PC-9 (cell line): ENCODE measurements around the gene KRT6B. TPM values are rescaled to one million over a fixed set of nuclear protein-coding genes. Genes with fewer than 3 reads are reported as not detected.

Experiments
- BruUV-seq: library from RNA; stranded (reverse); fragments of 400-500 nt; replicated peaks from 2 replicates; lab custom pipeline; 2021; lab: Mats Ljungman, UMichigan
- CTCF ChIA-PET: fragments of 300-600 bp; sonication (Branson Sonifier 250); formaldehyde crosslinking; loops from one replicate; lab custom pipeline; 2022; ENCODE audit warnings: antibody characterized with exemption; lab: Charles Lee
- POLR2A ChIA-PET: fragments of 300-600 bp; sonication (Branson Sonifier 250); formaldehyde crosslinking; loops from one replicate; lab custom pipeline; 2022; ENCODE audit warnings: antibody characterized with exemption; ENCODE audit not compliant: unreplicated experiment; lab: Charles Lee
- DNase-seq, 2 experiments: peaks; one replicate each; pipeline versions ENCODE4 v3.0.0 to v3.0.0-alpha.2; 2015 to 2022; ENCODE audit warnings: mixed read lengths in 1 of 2
- H2AFZ ChIP-seq: fragments of 200-600 bp; sonication (generic); 2 replicates; pipeline ENCODE4 v1.8.1; 2017; ENCODE audit warnings: antibody characterized with exemption
- H3F3A ChIP-seq: fragments of 200-600 bp; sonication (generic); 2 replicates; pipeline ENCODE4 v1.8.1; 2017; ENCODE audit warnings: antibody characterized with exemption, mild to moderate bottlenecking, low read depth; ENCODE audit not compliant: insufficient read depth
- H3K27ac ChIP-seq: fragments of 200-600 bp; sonication (generic); 2 replicates; pipeline ENCODE4 v1.6.1; 2016; ENCODE audit warnings: mixed run types
- H3K27me3 ChIP-seq: fragments of 200-600 bp; sonication (generic); 2 replicates; pipeline ENCODE4 v1.6.1; 2016; ENCODE audit warnings: low read depth, mixed run types; ENCODE audit not compliant: insufficient read depth
- H3K36me3 ChIP-seq: fragments of 200-600 bp; sonication (generic); 2 replicates; pipeline ENCODE4 v1.6.1; 2016; ENCODE audit warnings: low read depth, mixed run types
- H3K4me1 ChIP-seq: fragments of 200-600 bp; sonication (generic); replicated peaks from 2 replicates; pipeline ENCODE4 v1.6.1; 2016; ENCODE audit warnings: mixed run types; ENCODE audit not compliant: insufficient read depth
- H3K4me2 ChIP-seq: fragments of 200-600 bp; sonication (generic); 2 replicates; pipeline ENCODE4 v1.6.1; 2017; ENCODE audit warnings: mixed run types
- H3K4me3 ChIP-seq: fragments of 200-600 bp; sonication (generic); 2 replicates; pipeline ENCODE4 v1.6.1; 2016; ENCODE audit warnings: mixed run types
- H3K79me2 ChIP-seq: fragments of 200-600 bp; sonication (generic); 2 replicates; pipeline ENCODE4 v1.6.1; 2017; ENCODE audit warnings: low read depth, mixed run types
- H3K9me2 ChIP-seq: fragments of 200-600 bp; sonication (generic); 2 replicates; pipeline ENCODE4 v1.8.1; 2017; ENCODE audit warnings: mild to moderate bottlenecking; ENCODE audit not compliant: insufficient read depth
- H3K9me3 ChIP-seq: fragments of 200-600 bp; sonication (generic); 2 replicates; pipeline ENCODE4 v1.8.1; 2016; ENCODE audit warnings: low read depth; ENCODE audit not compliant: insufficient read depth
- H4K20me1 ChIP-seq: fragments of 200-600 bp; sonication (generic); 2 replicates; pipeline ENCODE4 v1.8.1; 2017; ENCODE audit not compliant: insufficient read depth
- EZH2 ChIP-seq: fragments of 200-600 bp; sonication (generic); IDR thresholded peaks from 2 replicates; pipeline ENCODE4 v1.8.0; 2017; ENCODE audit warnings: antibody characterized with exemption, low read depth
- intact Hi-C: fragments of 100-400 bp; cut with micrococcal nuclease; formaldehyde crosslinking; loops from one replicate; pipeline ENCODE4 v1.10.0; 2022; ENCODE audit not compliant: unreplicated experiment
- total RNA-seq: library from RNA; stranded (reverse); gene quantifications from 2 replicates; pipeline ENCODE4 v1.2.3, GENCODE V29; 2021
- TF ChIP-seq, protein P1 (sequence below): fragments of 200-600 bp; sonication (generic); conservative IDR thresholded peaks from 2 replicates; pipeline ENCODE4 v1.6.1; 2017; ENCODE audit warnings: mixed run types, antibody characterized with exemption, mild to moderate bottlenecking, moderate library complexity

The KRT6B gene
- total RNA-seq, 1 experiment from 2014 or later = 0.98 TPM

DNA sequence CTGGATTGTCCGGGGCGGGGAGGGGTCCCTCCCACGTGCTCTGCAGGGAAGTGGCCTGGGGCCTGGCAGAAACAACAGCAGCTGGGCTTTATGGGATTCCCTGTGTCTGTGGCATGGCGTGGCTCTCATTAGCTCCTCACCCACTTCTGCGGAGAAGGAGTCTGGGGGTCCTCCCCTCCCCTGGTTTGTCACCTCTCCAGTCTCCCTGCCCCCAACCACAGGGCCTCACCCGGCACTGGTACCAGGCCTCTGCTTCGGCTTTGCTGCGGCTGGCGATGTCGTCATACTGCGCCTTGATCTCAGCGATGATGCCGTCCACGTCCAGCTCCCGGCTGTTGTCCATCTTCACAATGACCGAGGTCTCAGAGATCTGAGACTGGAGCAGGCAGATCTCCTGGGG lies 52.2 kb downstream of the KRT6B start:
- no peak for DNase-seq
- CTCF ChIA-PET = no interaction called here
- H3K4me2 ChIP-seq = no peak overlapping the region
- no peaks in the 10 kb centered on the region for H3K36me3 ChIP-seq
- TF ChIP-seq EZH2 = no peak
- TF ChIP-seq, protein P1, sequence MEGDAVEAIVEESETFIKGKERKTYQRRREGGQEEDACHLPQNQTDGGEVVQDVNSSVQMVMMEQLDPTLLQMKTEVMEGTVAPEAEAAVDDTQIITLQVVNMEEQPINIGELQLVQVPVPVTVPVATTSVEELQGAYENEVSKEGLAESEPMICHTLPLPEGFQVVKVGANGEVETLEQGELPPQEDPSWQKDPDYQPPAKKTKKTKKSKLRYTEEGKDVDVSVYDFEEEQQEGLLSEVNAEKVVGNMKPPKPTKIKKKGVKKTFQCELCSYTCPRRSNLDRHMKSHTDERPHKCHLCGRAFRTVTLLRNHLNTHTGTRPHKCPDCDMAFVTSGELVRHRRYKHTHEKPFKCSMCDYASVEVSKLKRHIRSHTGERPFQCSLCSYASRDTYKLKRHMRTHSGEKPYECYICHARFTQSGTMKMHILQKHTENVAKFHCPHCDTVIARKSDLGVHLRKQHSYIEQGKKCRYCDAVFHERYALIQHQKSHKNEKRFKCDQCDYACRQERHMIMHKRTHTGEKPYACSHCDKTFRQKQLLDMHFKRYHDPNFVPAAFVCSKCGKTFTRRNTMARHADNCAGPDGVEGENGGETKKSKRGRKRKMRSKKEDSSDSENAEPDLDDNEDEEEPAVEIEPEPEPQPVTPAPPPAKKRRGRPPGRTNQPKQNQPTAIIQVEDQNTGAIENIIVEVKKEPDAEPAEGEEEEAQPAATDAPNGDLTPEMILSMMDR = no peak
- H3K9me2 ChIP-seq = no peaks in the 10 kb centered on the region
- POLR2A ChIA-PET = no interaction called here
- no peaks in the 10 kb centered on the region for H3K79me2 ChIP-seq
- intact Hi-C loops = loop anchor here (5.0 kb wide), 3 partner anchors 43 to 473 kb away; partner anchors contain the start of gene KRT5
- no peaks in the 10 kb centered on the region for H4K20me1 ChIP-seq
- no TSS peak for BruUV-seq
- H3K4me3 ChIP-seq = no peak overlapping the region
- no peak overlapping the region for H3K27ac ChIP-seq
- no peaks in the 10 kb centered on the region for H3K9me3 ChIP-seq
- no peaks in the 10 kb centered on the region for H3K27me3 ChIP-seq
- peaks cover 9% of the 10 kb centered on the region for H3K4me1 ChIP-seq
- no peak overlapping the region for H2AFZ ChIP-seq
- H3F3A ChIP-seq = no peaks in the 10 kb centered on the region

DNA sequence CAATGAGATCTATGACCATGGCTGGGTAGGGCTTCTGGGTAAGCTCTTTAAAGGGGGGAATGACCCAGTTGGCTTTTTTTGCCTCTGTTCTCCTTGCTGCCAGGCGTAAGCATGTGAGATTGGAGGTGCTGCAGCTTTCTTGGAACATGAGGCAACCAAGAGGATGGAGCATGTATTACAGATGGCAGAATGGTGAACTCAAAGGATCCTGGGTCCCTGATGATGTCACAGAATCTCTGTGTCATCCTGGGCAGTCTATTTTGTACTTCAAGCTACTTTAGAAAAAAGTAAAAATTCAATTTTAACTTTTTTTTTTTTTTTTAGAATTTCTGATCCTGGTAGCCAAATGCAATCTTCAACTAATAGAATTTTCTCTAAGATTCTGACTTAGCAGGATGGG lies 53.8 kb downstream of the KRT6B start:
- BruUV-seq = no TSS peak
- H3K4me2 ChIP-seq = no peak overlapping the region
- DNase-seq = no peak
- H3K9me3 ChIP-seq = no peaks in the 10 kb centered on the region
- no peak overlapping the region for H3K27ac ChIP-seq
- POLR2A ChIA-PET = no interaction called here
- H3K4me1 ChIP-seq = peaks cover 9% of the 10 kb centered on the region
- no peaks in the 10 kb centered on the region for H4K20me1 ChIP-seq
- CTCF ChIA-PET = interaction anchor here (0.7 kb wide), 1 partner anchor 14 kb away, joined by 14 read pairs; no protein-coding TSS in a partner anchor
- H3K4me3 ChIP-seq = no peak overlapping the region
- no peaks in the 10 kb centered on the region for H3K9me2 ChIP-seq
- no peaks in the 10 kb centered on the region for H3K36me3 ChIP-seq
- intact Hi-C loops = loop anchor here (5.0 kb wide), 3 partner anchors 44 to 474 kb away; partner anchors contain the start of gene KRT5
- H3K27me3 ChIP-seq = no peaks in the 10 kb centered on the region
- H3K79me2 ChIP-seq = no peaks in the 10 kb centered on the region
- H3F3A ChIP-seq = no peaks in the 10 kb centered on the region
- no peak for TF ChIP-seq EZH2
- TF ChIP-seq, protein P1 = no peak
- no peak overlapping the region for H2AFZ ChIP-seq

DNA sequence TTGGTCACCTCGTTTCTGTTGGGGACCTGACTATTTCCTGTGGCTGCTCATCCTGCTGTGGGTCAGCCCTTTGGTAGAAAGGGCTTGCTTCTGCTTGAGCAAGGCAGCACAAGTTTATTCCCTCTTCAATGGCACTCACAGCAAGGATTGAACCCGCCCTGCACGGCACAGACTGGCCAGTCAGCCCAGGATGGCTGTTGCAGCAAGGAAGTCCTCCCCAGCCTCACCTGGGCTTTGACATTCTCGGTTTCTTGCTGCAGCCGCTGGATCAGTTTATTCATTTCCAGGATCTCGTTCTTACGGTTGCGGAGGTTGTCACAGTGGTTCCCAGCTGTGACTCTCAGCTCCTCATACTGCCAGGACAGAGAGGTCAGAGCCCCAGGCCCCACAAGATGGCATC lies 55.3 kb downstream of the KRT6B start:
- no peaks in the 10 kb centered on the region for H3K9me2 ChIP-seq
- intact Hi-C loops = loop anchor here (2.0 to 5.0 kb wide), 4 partner anchors 46 to 476 kb away; partner anchors contain the start of gene KRT5
- H2AFZ ChIP-seq = no peak overlapping the region
- peaks cover 9% of the 10 kb centered on the region for H3K4me1 ChIP-seq
- H3F3A ChIP-seq = no peaks in the 10 kb centered on the region; the same call in 1 of the 2 replicates
- DNase-seq = no peak
- no TSS peak for BruUV-seq
- H3K9me3 ChIP-seq = no peaks in the 10 kb centered on the region
- POLR2A ChIA-PET = no interaction called here
- CTCF ChIA-PET = no interaction called here
- H3K4me3 ChIP-seq = no peak overlapping the region
- no peaks in the 10 kb centered on the region for H3K36me3 ChIP-seq
- TF ChIP-seq, protein P1 = no peak
- no peak for TF ChIP-seq EZH2
- H3K4me2 ChIP-seq = no peak overlapping the region
- no peak overlapping the region for H3K27ac ChIP-seq
- H4K20me1 ChIP-seq = no peaks in the 10 kb centered on the region
- H3K27me3 ChIP-seq = no peaks in the 10 kb centered on the region
- no peaks in the 10 kb centered on the region for H3K79me2 ChIP-seq

Other genes starting within 250 kb of the KRT6B start
- gene KRT7, start 218.9 kb downstream of the KRT6B start, total RNA-seq = 3,783 and 4,555 TPM in 2 replicates
- gene KRT86, start 177.5 kb downstream of the KRT6B start, total RNA-seq = 2.7 and 5.7 TPM in 2 replicates
- 2.5 and 4.3 TPM in 2 replicates for gene KRT81, start 160.6 kb downstream of the KRT6B start, total RNA-seq
- gene KRT83, start 130.7 kb downstream of the KRT6B start, total RNA-seq = 0.43 TPM in 1 of 2 replicates, not detected in the other
- gene KRT85, start 84.7 kb downstream of the KRT6B start, total RNA-seq = not detected in 2 replicates
- gene KRT84, start 66.5 kb downstream of the KRT6B start, total RNA-seq = not detected in 2 replicates
- not detected in 2 replicates for gene KRT82, start 45.8 kb downstream of the KRT6B start, total RNA-seq
- gene KRT75, start 17.8 kb downstream of the KRT6B start, total RNA-seq = not detected in 2 replicates
- gene KRT6C, start 21.7 kb upstream of the KRT6B start, total RNA-seq = not detected in 2 replicates
- 55.9 and 87.5 TPM in 2 replicates for gene KRT6A, start 41.1 kb upstream of the KRT6B start, total RNA-seq
- 89.7 and 134 TPM in 2 replicates for gene KRT5, start 68.2 kb upstream of the KRT6B start, total RNA-seq
- not detected in 2 replicates for gene KRT71, start 101.0 kb upstream of the KRT6B start, total RNA-seq
- gene KRT74, start 121.7 kb upstream of the KRT6B start, total RNA-seq = not detected in 2 replicates
- not detected in 2 replicates for gene KRT72, start 149.3 kb upstream of the KRT6B start, total RNA-seq
- not detected in 2 replicates for gene KRT73, start 166.4 kb upstream of the KRT6B start, total RNA-seq
- gene KRT2, start 200.1 kb upstream of the KRT6B start, total RNA-seq = not detected in 2 replicates
- gene KRT1, start 228.3 kb upstream of the KRT6B start, total RNA-seq = not detected in 2 replicates